Suprapubic skin (tissue), 4 donors: ENCODE measurements around the gene ZIC5. TPM values are rescaled to one million over a fixed set of nuclear protein-coding genes. Genes with fewer than 3 reads are reported as not detected.
A peak's percentile ranks its signal among the peaks of the same experiment; 100 is the strongest.

ENCODE experiments used
- DNase-seq, 2 donors: peaks; one replicate each; pipeline ENCODE4 v3.0.0-alpha.2; 2019; ENCODE audit warnings: low spot score in 2 of 2
- H3K27ac ChIP-seq: fragments of 200-600 bp; sonication (generic); one replicate; pipeline ENCODE4 v1.5.1; 2019
- H3K27me3 ChIP-seq: fragments of 200-600 bp; sonication (generic); one replicate; pipeline ENCODE4 v1.5.1; 2019
- H3K36me3 ChIP-seq: fragments of 200-600 bp; sonication (generic); one replicate; pipeline ENCODE4 v1.5.1; 2019
- H3K4me1 ChIP-seq: fragments of 200-600 bp; sonication (generic); one replicate; pipeline ENCODE4 v1.5.1; 2019
- H3K4me3 ChIP-seq: fragments of 200-600 bp; sonication (generic); one replicate; pipeline ENCODE4 v1.5.1; 2019; ENCODE audit warnings: mild to moderate bottlenecking
- H3K9me3 ChIP-seq: fragments of 200-600 bp; sonication (generic); one replicate; pipeline ENCODE4 v1.5.1; 2019
- EP300 ChIP-seq: sonication (generic); formaldehyde crosslinking; IDR thresholded peaks from one replicate; pipeline ENCODE4 v1.6.1; 2017; ENCODE audit warnings: antibody characterized with exemption
- POLR2A ChIP-seq, 2 donors: fragments of 450-650 bp; IDR thresholded peaks; one replicate each; pipeline ENCODE4 v1.6.1; 2017; ENCODE audit warnings: antibody characterized with exemption in 2 of 2, mild to moderate bottlenecking in 2 of 2, moderate library complexity in 2 of 2
- POLR2AphosphoS5 ChIP-seq, 3 donors: sonication (generic); formaldehyde crosslinking; IDR thresholded peaks; one replicate each; pipeline ENCODE4 v1.6.1; 2017; ENCODE audit warnings: antibody characterized with exemption in 3 of 3
- WGBS: methylation state at CpG from one replicate; pipeline ENCODE4 v1.1.5; 2018; 5-methylcytosine and 5-hydroxymethylcytosine counted together
- total RNA-seq, 4 donors: library from RNA; depleted of rRNA; stranded (reverse); fragments of >200 nt; gene quantifications; one replicate each; pipeline ENCODE4 v1.1.0, GENCODE V29; 2016
- TF ChIP-seq, protein P1 (sequence below), 2 donors: fragments of 200-600 bp in 1 of 2; fragments of 450-650 bp in 1 of 2; sonication (generic) in 1 of 2; IDR thresholded peaks; one replicate each; pipeline ENCODE4 v1.5.1; 2016 to 2019; ENCODE audit warnings: antibody characterized with exemption in 2 of 2, mild to moderate bottlenecking in 1 of 2, moderate library complexity in 1 of 2

The ZIC5 gene
- total RNA-seq, 4 donors from 2014 or later = not detected

DNA sequence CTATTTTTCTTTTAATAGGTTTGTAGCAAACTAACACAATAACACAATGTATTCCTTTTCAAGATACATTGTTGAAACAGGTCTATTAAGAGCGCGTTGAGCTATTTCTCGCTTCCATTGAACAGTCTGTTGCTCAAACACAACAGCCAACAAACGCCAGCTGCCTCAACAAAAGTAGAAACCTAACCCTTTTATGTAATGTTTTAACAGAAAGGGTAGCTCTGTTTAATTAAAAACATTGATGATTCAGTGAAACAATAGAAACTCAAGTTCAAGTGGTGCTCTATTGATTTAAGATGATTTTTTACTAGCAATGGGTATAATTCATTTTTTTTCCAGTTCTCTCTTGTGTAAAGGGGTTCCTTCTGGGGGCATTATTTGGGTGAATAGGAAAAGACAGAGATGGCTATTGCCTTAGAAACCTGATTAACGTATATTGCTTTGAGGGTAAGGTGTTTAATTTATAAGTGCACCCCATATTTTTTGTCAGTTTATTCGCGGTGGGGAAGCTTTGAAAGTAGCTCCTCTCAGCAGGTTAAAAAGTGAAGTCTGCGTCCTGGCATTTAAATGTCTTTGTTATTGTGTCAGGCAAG lies 24.9 kb upstream of the ZIC5 start:
- H3K27ac ChIP-seq = no peak overlapping the region
- TF ChIP-seq, protein P1, sequence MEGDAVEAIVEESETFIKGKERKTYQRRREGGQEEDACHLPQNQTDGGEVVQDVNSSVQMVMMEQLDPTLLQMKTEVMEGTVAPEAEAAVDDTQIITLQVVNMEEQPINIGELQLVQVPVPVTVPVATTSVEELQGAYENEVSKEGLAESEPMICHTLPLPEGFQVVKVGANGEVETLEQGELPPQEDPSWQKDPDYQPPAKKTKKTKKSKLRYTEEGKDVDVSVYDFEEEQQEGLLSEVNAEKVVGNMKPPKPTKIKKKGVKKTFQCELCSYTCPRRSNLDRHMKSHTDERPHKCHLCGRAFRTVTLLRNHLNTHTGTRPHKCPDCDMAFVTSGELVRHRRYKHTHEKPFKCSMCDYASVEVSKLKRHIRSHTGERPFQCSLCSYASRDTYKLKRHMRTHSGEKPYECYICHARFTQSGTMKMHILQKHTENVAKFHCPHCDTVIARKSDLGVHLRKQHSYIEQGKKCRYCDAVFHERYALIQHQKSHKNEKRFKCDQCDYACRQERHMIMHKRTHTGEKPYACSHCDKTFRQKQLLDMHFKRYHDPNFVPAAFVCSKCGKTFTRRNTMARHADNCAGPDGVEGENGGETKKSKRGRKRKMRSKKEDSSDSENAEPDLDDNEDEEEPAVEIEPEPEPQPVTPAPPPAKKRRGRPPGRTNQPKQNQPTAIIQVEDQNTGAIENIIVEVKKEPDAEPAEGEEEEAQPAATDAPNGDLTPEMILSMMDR (IDR thresholded peaks at IDR 0.05) = no peak
- TF ChIP-seq POLR2A (IDR thresholded peaks at IDR 0.05) = no peak
- no peak for TF ChIP-seq EP300
- no peak for TF ChIP-seq POLR2AphosphoS5 (IDR thresholded peaks at IDR 0.05)
- H3K9me3 ChIP-seq = no peaks in the 10 kb centered on the region
- no peaks in the 10 kb centered on the region for H3K36me3 ChIP-seq
- no peak for DNase-seq
- 25% methylated on average over 8 of the region's 8 CpGs for WGBS
- peaks cover 95% of the 10 kb centered on the region for H3K27me3 ChIP-seq
- H3K4me3 ChIP-seq = no peak overlapping the region
- peaks cover 7% of the 10 kb centered on the region for H3K4me1 ChIP-seq

DNA sequence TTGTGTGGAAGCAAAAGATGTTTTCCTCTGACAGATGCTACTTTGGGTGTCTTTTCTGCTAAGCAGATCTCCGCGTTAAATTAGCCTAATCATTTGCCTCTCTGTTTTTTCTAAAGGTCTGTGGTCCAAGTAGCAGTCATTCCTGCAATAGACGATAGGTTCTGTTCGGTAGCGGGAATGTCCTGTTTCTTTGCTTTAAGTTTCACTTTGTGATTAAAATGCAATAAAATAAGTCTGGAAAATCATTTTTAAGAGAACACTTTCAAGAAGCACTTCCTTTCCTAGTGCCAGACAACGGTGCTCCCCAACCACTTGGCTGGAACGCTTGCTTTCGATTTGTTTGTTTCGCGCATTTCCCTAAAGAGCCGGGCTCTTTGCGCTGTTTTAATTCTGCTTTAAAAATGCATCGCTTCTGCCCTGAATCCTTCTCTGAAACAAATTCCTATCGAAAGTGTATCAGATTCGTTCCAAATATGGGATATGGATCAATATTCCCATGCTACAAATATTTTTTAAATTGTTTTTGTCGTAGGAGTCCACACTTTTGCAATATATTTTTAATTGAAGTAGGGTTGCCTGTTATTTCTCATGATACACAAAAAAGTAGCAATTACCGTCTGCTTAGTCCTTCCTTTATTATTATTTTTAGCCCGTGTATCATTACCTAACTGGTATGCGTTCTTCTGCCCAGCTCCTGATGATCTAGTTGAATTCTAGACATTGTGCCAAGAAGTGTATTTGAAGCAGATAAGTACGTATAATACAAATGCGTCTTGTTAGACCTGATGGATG lies 24.2 kb upstream of the ZIC5 start:
- TF ChIP-seq, protein P1 (IDR thresholded peaks at IDR 0.05) = no peak
- no peak for TF ChIP-seq EP300
- peak in 2 of 3 donors; percentile 14 to 69 for TF ChIP-seq POLR2AphosphoS5 (IDR thresholded peaks at IDR 0.05)
- TF ChIP-seq POLR2A (IDR thresholded peaks at IDR 0.05) = no peak
- no peak overlapping the region for H3K4me3 ChIP-seq
- WGBS = 16% methylated on average over 21 of the region's 21 CpGs

DNA sequence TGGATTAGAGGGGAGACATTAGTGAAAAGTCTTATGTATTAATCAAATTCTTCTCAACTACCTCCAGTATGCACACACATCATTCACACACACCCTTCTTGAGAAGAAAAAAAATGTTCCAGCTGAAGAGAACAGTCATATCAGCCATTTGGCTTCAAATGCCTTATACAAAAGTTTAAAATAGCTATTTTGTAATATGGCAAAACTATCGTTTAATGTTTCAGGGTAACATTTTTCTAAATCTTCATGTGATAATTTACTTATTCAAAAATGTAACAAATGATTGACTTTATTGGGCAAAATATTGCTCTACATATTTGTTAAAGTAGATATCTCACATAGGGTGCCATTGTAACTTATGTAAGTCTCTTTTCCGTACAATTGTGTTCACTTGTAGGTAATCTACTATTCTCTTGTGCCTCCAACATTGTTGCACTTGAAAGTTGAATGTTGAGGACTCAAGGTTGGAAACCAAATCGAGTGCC lies 23.6 kb upstream of the ZIC5 start:
- Histone ChIP-seq H3K27ac (no peak overlapping the region), H3K4me3 (no peak overlapping the region), H3K36me3 (no peaks in the 10 kb centered on the region), H3K9me3 (no peaks in the 10 kb centered on the region), H3K27me3 (peaks cover 95% of the 10 kb centered on the region), H3K4me1 (peaks cover 18% of the 10 kb centered on the region)
- DNase-seq = no peak
- WGBS = 31% methylated on average over 3 of the region's 3 CpGs
- TF ChIP-seq POLR2A (IDR thresholded peaks at IDR 0.05) = no peak
- TF ChIP-seq POLR2AphosphoS5 (IDR thresholded peaks at IDR 0.05) = no peak
- no peak for TF ChIP-seq EP300
- TF ChIP-seq, protein P1 (IDR thresholded peaks at IDR 0.05) = no peak

More for the DNA sequence above, 24.2 kb upstream of the ZIC5 start:
- no peaks in the 10 kb centered on the region for H3K36me3 ChIP-seq
- H3K27ac ChIP-seq = no peak overlapping the region
- H3K9me3 ChIP-seq = no peaks in the 10 kb centered on the region
- peaks cover 12% of the 10 kb centered on the region for H3K4me1 ChIP-seq
- no peak for DNase-seq
- peaks cover 95% of the 10 kb centered on the region for H3K27me3 ChIP-seq

DNA sequence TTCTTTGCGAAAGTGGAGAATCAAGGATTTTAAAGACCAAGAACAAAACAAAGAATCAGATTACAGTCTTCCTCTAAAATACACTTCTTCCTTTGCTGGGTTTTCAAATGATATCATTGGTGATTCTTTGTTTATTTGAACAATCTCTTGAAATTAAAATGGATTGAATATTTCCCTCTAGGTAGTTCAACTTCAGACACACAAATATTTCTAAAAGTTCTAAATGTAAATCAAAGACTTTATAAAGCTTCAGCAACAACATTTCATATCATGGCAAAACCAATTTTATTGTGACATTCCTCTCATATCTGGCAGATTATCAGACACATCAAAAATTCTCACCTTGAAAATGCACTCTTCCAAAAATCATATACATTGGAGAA lies 23.1 kb upstream of the ZIC5 start:
- H3K4me1 ChIP-seq = peaks cover 22% of the 10 kb centered on the region
- 24% methylated on average over 1 of the region's 1 CpG for WGBS

More for the DNA sequence above, 23.1 kb upstream of the ZIC5 start:
- Histone ChIP-seq H3K27ac (no peak overlapping the region), H3K27me3 (peaks cover 97% of the 10 kb centered on the region), H3K36me3 (no peaks in the 10 kb centered on the region), H3K9me3 (no peaks in the 10 kb centered on the region), H3K4me3 (no peak overlapping the region)
- no peak for DNase-seq
- TF ChIP-seq POLR2A (IDR thresholded peaks at IDR 0.05) = no peak
- TF ChIP-seq EP300 = no peak
- TF ChIP-seq, protein P1 (IDR thresholded peaks at IDR 0.05) = no peak
- no peak for TF ChIP-seq POLR2AphosphoS5 (IDR thresholded peaks at IDR 0.05)
